K562 (cell line): Measurements from ENCODE around the gene SFN.

Experiments
- HDAC2 ChIP-seq: fragments of 450-650 bp; IDR thresholded peaks from 2 replicates; pipeline ENCODE4 v1.6.1; 2016; ENCODE audit warnings: mild to moderate bottlenecking
- TF ChIP-seq, protein P1 (sequence below): conservative IDR thresholded peaks from 2 replicates; pipeline ENCODE4 v1.6.1; 2011; ENCODE audit warnings: low read depth, mild to moderate bottlenecking, low read length; ENCODE audit not compliant: control insufficient read depth
- TF ChIP-seq, protein P2 (sequence below), 3 experiments: IDR thresholded peaks in 2 of 3; conservative IDR thresholded peaks in 1 of 3; 2 replicates each; pipeline ENCODE4 v1.5.1; 2011 to 2012; ENCODE audit warnings: low read length in 3 of 3, mild to moderate bottlenecking in 3 of 3, control low read depth in 2 of 3, improper control_type of control experiment in 1 of 3, inconsistent platforms in 1 of 3, low read depth in 1 of 3, mixed read lengths in 1 of 3, moderate library complexity in 1 of 3; ENCODE audit not compliant: insufficient read depth in 2 of 3

GRCh38 chr1:26857473-26858060, 5.4 kb upstream of the SFN start:
- TF ChIP-seq, protein P1, sequence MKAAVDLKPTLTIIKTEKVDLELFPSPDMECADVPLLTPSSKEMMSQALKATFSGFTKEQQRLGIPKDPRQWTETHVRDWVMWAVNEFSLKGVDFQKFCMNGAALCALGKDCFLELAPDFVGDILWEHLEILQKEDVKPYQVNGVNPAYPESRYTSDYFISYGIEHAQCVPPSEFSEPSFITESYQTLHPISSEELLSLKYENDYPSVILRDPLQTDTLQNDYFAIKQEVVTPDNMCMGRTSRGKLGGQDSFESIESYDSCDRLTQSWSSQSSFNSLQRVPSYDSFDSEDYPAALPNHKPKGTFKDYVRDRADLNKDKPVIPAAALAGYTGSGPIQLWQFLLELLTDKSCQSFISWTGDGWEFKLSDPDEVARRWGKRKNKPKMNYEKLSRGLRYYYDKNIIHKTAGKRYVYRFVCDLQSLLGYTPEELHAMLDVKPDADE, result no peak
- TF ChIP-seq, protein P2, sequence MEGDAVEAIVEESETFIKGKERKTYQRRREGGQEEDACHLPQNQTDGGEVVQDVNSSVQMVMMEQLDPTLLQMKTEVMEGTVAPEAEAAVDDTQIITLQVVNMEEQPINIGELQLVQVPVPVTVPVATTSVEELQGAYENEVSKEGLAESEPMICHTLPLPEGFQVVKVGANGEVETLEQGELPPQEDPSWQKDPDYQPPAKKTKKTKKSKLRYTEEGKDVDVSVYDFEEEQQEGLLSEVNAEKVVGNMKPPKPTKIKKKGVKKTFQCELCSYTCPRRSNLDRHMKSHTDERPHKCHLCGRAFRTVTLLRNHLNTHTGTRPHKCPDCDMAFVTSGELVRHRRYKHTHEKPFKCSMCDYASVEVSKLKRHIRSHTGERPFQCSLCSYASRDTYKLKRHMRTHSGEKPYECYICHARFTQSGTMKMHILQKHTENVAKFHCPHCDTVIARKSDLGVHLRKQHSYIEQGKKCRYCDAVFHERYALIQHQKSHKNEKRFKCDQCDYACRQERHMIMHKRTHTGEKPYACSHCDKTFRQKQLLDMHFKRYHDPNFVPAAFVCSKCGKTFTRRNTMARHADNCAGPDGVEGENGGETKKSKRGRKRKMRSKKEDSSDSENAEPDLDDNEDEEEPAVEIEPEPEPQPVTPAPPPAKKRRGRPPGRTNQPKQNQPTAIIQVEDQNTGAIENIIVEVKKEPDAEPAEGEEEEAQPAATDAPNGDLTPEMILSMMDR (IDR thresholded peaks at IDR 0.05 in 2 of 3, conservative IDR thresholded peaks at IDR 0.05 in 1 of 3; ENCODE audit: insufficient read depth in 2 of 3, low read depth in 1 of 3, low read length in 3 of 3), result no peak
- TF ChIP-seq HDAC2, result no peak
